ENCODE data around the gene CERS6. TPM values are rescaled to one million over a fixed set of nuclear protein-coding genes. Genes with fewer than 3 reads are reported as not detected.
A peak's percentile ranks its signal among the peaks of the same experiment; 100 is the strongest.

CERS6 gene
- total RNA-seq, 1 donor from 2014 or later: 66.5 TPM

DNA sequence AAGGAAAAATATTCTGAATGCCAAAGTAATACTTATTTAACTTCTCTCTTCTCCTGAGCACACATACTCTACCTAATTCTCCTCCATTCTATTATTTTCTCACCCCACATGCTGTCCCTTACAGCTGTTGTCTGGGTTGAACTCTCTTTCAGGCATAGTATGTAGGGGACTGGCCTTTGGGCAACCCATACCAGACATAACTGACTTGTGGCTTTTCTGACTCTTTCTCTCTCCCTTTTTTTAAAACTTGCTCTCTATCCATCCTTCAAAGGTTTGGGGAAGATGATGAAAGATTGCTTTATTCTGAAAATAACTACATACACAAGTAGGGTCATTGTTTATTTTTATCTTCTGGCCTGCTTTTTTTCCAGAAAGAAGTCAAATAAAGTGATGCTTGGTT is 276.4 kb downstream of the CERS6 start:
- Mint-ChIP-seq H3K4me1 (peaks cover 17% of the 10 kb centered on the region), H3K27me3 (ENCODE audit: low read depth) (no peaks in the 10 kb centered on the region), H3K9me3 (no peaks in the 10 kb centered on the region), H3K4me3 (no peak overlapping the region), H3K36me3 (peaks cover 12% of the 10 kb centered on the region), H3K27ac (no peak overlapping the region)
- TF ChIP-seq, protein P1, sequence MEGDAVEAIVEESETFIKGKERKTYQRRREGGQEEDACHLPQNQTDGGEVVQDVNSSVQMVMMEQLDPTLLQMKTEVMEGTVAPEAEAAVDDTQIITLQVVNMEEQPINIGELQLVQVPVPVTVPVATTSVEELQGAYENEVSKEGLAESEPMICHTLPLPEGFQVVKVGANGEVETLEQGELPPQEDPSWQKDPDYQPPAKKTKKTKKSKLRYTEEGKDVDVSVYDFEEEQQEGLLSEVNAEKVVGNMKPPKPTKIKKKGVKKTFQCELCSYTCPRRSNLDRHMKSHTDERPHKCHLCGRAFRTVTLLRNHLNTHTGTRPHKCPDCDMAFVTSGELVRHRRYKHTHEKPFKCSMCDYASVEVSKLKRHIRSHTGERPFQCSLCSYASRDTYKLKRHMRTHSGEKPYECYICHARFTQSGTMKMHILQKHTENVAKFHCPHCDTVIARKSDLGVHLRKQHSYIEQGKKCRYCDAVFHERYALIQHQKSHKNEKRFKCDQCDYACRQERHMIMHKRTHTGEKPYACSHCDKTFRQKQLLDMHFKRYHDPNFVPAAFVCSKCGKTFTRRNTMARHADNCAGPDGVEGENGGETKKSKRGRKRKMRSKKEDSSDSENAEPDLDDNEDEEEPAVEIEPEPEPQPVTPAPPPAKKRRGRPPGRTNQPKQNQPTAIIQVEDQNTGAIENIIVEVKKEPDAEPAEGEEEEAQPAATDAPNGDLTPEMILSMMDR (IDR thresholded peaks at IDR 0.05; ENCODE audit: unreplicated experiment): no peak
- no peak for DNase-seq (ENCODE audit: low spot score in 2 of 2, unreplicated experiment in 2 of 2)

DNA sequence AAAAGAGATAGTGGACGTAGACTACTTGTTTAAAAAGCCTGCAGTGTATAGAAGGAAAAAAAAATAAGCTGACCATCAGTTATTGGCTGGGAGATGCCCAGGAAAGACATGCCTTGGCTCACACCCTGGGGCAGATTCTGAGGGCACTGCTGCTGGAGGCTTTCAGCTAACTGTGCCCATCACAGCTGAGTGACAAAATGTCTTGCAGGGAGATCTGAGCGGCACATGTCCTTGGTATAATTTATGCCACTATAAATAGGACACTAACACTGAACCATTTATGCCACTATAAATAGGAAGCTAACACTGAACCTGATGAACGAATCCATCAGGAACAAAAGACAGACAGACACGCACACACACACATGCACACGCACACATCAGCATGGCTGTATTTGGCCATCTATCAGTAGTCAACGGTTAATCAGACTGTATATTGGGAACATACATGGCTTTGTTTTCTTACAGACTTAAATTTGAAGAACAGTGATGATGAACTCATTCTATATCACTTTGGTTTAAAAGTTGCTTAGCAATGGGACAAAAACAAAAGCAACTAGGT is 278.2 kb downstream of the CERS6 start:
- no peak for DNase-seq (ENCODE audit: low spot score in 2 of 2, unreplicated experiment in 2 of 2)
- Mint-ChIP-seq H3K9me3 (no peaks in the 10 kb centered on the region), H3K27me3 (ENCODE audit: low read depth) (no peaks in the 10 kb centered on the region), H3K36me3 (peaks cover 7% of the 10 kb centered on the region), H3K27ac (no peak overlapping the region), H3K4me1 (peaks cover 17% of the 10 kb centered on the region), H3K4me3 (no peak overlapping the region)
- TF ChIP-seq, protein P1 (IDR thresholded peaks at IDR 0.05; ENCODE audit: unreplicated experiment): no peak

DNA sequence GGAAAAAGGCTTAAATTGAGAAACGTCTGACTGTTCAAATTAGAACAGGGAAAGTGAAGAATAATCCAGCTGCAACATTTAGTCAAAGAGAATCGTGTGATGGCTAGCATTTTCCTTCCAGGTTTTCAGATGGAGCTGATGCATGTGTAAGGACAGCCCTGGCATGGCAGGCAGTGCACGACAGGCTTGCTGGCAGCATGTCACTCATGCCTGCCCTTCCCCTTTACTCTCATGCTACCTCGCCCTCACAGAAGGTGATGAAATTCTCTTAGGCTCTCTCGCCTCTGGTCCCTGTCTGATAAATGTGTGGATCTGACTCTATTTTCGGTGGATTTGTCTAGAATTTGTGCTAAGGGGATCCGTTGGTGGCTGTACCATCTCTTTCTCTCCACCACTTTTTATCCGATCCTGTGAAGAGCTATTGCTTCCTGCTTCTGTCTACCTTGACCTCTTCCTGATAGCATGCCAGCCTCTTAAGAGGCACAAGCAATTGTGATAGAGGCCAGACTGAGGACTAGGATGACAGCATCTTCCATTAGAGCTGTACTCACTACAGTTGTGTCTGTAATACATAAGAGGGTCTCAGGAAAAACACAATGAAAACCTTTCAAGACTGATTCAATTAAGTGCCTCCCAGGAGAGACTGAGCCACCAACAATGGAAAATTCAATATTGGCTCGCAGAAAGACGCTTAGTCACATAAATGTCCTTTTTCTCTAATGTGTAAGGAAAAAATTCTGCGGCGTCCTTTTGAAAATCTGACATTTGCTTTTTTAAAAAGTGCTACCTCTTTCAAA is 280.8 kb downstream of the CERS6 start:
- no peak overlapping the region for H3K4me3 Mint-ChIP-seq
- peaks cover 24% of the 10 kb centered on the region for H3K4me1 Mint-ChIP-seq
- H3K36me3 Mint-ChIP-seq: peaks cover 15% of the 10 kb centered on the region
- TF ChIP-seq, protein P1 (IDR thresholded peaks at IDR 0.05; ENCODE audit: unreplicated experiment): no peak
- H3K9me3 Mint-ChIP-seq: no peaks in the 10 kb centered on the region
- no peak for DNase-seq (ENCODE audit: low spot score in 2 of 2, unreplicated experiment in 2 of 2)
- no peaks in the 10 kb centered on the region for H3K27me3 Mint-ChIP-seq (ENCODE audit: low read depth)
- H3K27ac Mint-ChIP-seq: no peak overlapping the region

DNA sequence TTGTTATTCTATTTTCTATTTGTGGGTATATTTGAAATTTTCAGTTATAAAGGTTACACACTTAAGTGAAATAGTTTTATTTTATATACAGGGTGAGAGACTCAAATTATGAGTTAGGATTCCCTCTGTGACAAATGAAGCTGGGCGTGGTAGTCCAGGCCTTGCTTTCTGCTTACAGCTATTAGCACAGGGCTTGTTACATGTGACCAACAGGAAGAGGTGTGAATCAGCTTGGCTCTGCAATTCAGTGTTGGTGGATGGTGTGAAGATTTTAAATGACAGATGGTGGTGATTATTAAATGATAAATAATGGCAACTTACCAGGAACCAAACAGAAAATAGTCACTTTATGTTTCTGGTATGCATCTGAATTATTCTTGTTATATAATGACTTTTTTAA is 282.0 kb downstream of the CERS6 start:
- Mint-ChIP-seq H3K27me3 (ENCODE audit: low read depth) (no peaks in the 10 kb centered on the region), H3K9me3 (no peaks in the 10 kb centered on the region), H3K27ac (no peak overlapping the region), H3K4me1 (peaks cover 24% of the 10 kb centered on the region), H3K4me3 (no peak overlapping the region), H3K36me3 (peaks cover 15% of the 10 kb centered on the region)
- DNase-seq (ENCODE audit: low spot score in 2 of 2, unreplicated experiment in 2 of 2): no peak
- TF ChIP-seq, protein P1 (IDR thresholded peaks at IDR 0.05; ENCODE audit: unreplicated experiment): no peak

DNA sequence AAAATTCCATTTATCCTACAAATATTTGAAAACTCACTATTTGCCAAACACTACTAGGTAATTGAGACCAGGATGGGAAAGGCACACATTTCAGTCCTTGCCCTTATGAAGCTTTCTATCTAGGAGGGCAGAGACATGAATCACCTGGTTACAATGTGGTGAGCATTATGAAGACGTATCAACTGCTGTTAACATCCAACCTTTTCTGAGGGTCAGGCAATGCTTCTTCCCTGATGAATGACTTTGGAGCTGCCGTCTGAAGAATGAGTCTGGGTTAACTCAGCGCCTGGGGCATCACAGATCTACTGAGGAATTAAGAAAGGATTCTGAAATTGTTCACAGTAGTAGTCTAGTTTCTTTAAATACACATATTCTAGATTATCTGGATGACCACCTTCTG is 284.3 kb downstream of the CERS6 start:
- DNase-seq (ENCODE audit: low spot score in 2 of 2, unreplicated experiment in 2 of 2): no peak
- Mint-ChIP-seq H3K27me3 (ENCODE audit: low read depth) (no peaks in the 10 kb centered on the region), H3K27ac (peak overlapping the region; percentile 52), H3K4me3 (no peak overlapping the region), H3K4me1 (peaks cover 10% of the 10 kb centered on the region), H3K36me3 (peaks cover 23% of the 10 kb centered on the region), H3K9me3 (no peaks in the 10 kb centered on the region)
- TF ChIP-seq, protein P1 (IDR thresholded peaks at IDR 0.05; ENCODE audit: unreplicated experiment): no peak
